Kidney (tissue), 14 donors: ENCODE data around the gene ERVV-1. TPM values are rescaled to one million over a fixed set of nuclear protein-coding genes. Genes with fewer than 3 reads are reported as not detected.

Source experiments
- DNase-seq, 5 donors: peaks; one replicate each; pipeline ENCODE4 v3.0.0-alpha.2; 2013 to 2020
- FAIRE-seq: peaks from 2 replicates; lab custom pipeline; 2012; peaks lifted over from hg19 to GRCh38; lab: Jason Lieb, UNC
- H3K27ac ChIP-seq, 2 donors: one replicate each; pipeline ENCODE4 v1.7.0; 2013; ENCODE audit warnings: low read depth in 2 of 2, low read length in 2 of 2, inconsistent platforms in 1 of 2
- H3K27me3 ChIP-seq: one replicate; pipeline ENCODE4 v1.7.1; 2013; ENCODE audit warnings: low read length, inconsistent platforms; ENCODE audit not compliant: control insufficient read depth, insufficient read depth
- H3K36me3 ChIP-seq, 3 donors: one replicate each; pipeline versions ENCODE4 v1.7.0 to v1.7.1; 2013; ENCODE audit warnings: low read length in 3 of 3, control low read depth in 1 of 3, inconsistent platforms in 1 of 3; ENCODE audit not compliant: insufficient read depth in 3 of 3, control insufficient read depth in 2 of 3
- H3K4me1 ChIP-seq, 3 donors: one replicate each; pipeline versions ENCODE4 v1.7.0 to v1.7.1; 2013; ENCODE audit warnings: low read length in 3 of 3, inconsistent platforms in 1 of 3, low read depth in 1 of 3; ENCODE audit not compliant: control insufficient read depth in 2 of 3, insufficient read depth in 2 of 3
- H3K4me3 ChIP-seq, 3 donors: one replicate each; pipeline versions ENCODE4 v1.7.0 to v1.8.1; 2013; ENCODE audit warnings: low read length in 3 of 3, control low read depth in 1 of 3, inconsistent platforms in 1 of 3
- H3K9ac ChIP-seq, 3 donors: one replicate each; pipeline versions ENCODE4 v1.7.0 to v1.7.1; 2013; ENCODE audit warnings: low read length in 3 of 3, control low read depth in 1 of 3, inconsistent platforms in 1 of 3
- H3K9me3 ChIP-seq, 3 donors: one replicate each; pipeline versions ENCODE4 v1.7.0 to v1.7.1; 2013; ENCODE audit warnings: low read length in 3 of 3, control low read depth in 1 of 3, inconsistent platforms in 1 of 3; ENCODE audit not compliant: control insufficient read depth in 2 of 3, insufficient read depth in 1 of 3
- CTCF ChIP-seq: IDR thresholded peaks from 3 replicates; pipeline ENCODE4 v1.5.1; 2012; ENCODE audit warnings: mild to moderate bottlenecking, moderate library complexity, borderline replicate concordance; ENCODE audit not compliant: insufficient read depth; ENCODE audit errors: extremely low read depth
- intact Hi-C: fragments of 100-400 bp; cut with DNase I; formaldehyde crosslinking; loops from one replicate; pipeline ENCODE4 v1.11.1; 2022
- polyA plus RNA-seq: library from polyadenylated mRNA; stranded (reverse); fragments of 350-450 nt; fragmentation: Illumina TruSeq; extraction: RNeasy Lipid Tissue Mini Kit (QIAGEN cat#74804); gene quantifications from one replicate; pipeline ENCODE4 v1.2.3, GENCODE V29; 2014; ENCODE audit warnings: low read depth, low replicate concordance; ENCODE audit not compliant: insufficient read depth
- total RNA-seq: library from RNA; stranded (reverse); fragmentation: NEBNext Ultra II Directional; extraction: Animal tissue kit (Norgen Biotek cat#: 25700); gene quantifications from one replicate; pipeline ENCODE4 v1.2.1, GENCODE V29; 2021
- donor health status: control.
- donor health status: control.
- donor health status: control.
- donor health status: control.
- donor health status: control.
- donor health status: DM: yes; HTN: yes; CAD: no.
- donor health status: Normal renal cell carcinoma (clear cell type).

Gene ERVV-1
- total and polyA plus RNA-seq, 2 donors from 2014 or later = not detected

- peaks cover 0 to 7% (median 0%) of the 10 kb centered on the region in 3 donors for H3K4me1 ChIP-seq
- H3K27me3 ChIP-seq = no peaks in the 10 kb centered on the region
- no peak overlapping the region for H3K27ac ChIP-seq
- H3K4me3 ChIP-seq = no peak overlapping the region
- intact Hi-C loops = no loop called here
- H3K36me3 ChIP-seq = no peaks in the 10 kb centered on the region
- H3K9ac ChIP-seq = no peak overlapping the region
- no peak for TF ChIP-seq CTCF
- FAIRE-seq (no peak), DNase-seq (no peak)
- H3K9me3 ChIP-seq = no peaks in the 10 kb centered on the region
These were observed 18.0 kb upstream of the ERVV-1 start for GRCh38 chr19:52995711-52996110.

- peak overlapping the region in 1 of 3 donors; percentile 12 for H3K4me3 ChIP-seq
- DNase-seq = no peak
- no peaks in the 10 kb centered on the region for H3K4me1 ChIP-seq
- intact Hi-C loops = no loop called here
- H3K27ac ChIP-seq = no peak overlapping the region
- no peaks in the 10 kb centered on the region for H3K36me3 ChIP-seq
- no peak overlapping the region for H3K9ac ChIP-seq
- no peaks in the 10 kb centered on the region for H3K9me3 ChIP-seq
- TF ChIP-seq CTCF = no peak
- H3K27me3 ChIP-seq = no peaks in the 10 kb centered on the region
- no peak for FAIRE-seq
These were observed 15.7 kb upstream of the ERVV-1 start for GRCh38 chr19:52997975-52998374.

GRCh38 chr19:53002479-53002878 lies 11.2 kb upstream of the ERVV-1 start:
- TF ChIP-seq CTCF = no peak
- H3K4me3 ChIP-seq = no peak overlapping the region
- intact Hi-C loops = no loop called here
- no peak overlapping the region for H3K9ac ChIP-seq
- H3K36me3 ChIP-seq = no peaks in the 10 kb centered on the region
- no peaks in the 10 kb centered on the region for H3K4me1 ChIP-seq
- FAIRE-seq (no peak), DNase-seq (no peak)
- no peaks in the 10 kb centered on the region for H3K9me3 ChIP-seq
- no peak overlapping the region for H3K27ac ChIP-seq
- no peaks in the 10 kb centered on the region for H3K27me3 ChIP-seq

GRCh38 chr19:53004242-53004641 lies 9.5 kb upstream of the ERVV-1 start:
- Histone ChIP-seq H3K9ac (no peak overlapping the region), H3K4me3 (peak overlapping the region in 1 of 3 donors; percentile 18), H3K27ac (peak overlapping the region in 1 of 2 donors; percentile 43), H3K9me3 (no peaks in the 10 kb centered on the region), H3K27me3 (no peaks in the 10 kb centered on the region), H3K36me3 (no peaks in the 10 kb centered on the region), H3K4me1 (no peaks in the 10 kb centered on the region)
- DNase-seq (peak in 4 of 5 donors; percentile 46 to 60 (median 53)), FAIRE-seq (no peak)
- intact Hi-C loops = no loop called here
- no peak for TF ChIP-seq CTCF
